ENCODE results near the gene EGF. TPM values are rescaled to one million over a fixed set of nuclear protein-coding genes. Genes with fewer than 3 reads are reported as not detected.

EGF gene
- total and polyA plus RNA-seq, 3 donors from 2014 or later, result 0.79 to 1.3 (median 0.87) TPM

- DNase-seq, result no peak
- intact Hi-C loops (cut with DNase I; ENCODE audit: low total_unique reads), result no loop called here
- H3K4me1 ChIP-seq, result no peaks in the 10 kb centered on the region
- no peaks in the 10 kb centered on the region for H3K36me3 ChIP-seq (ENCODE audit: low read depth, missing control alignments)
- no peak overlapping the region for H3K27ac ChIP-seq
- H3K27me3 ChIP-seq, result no peaks in the 10 kb centered on the region
- 61 to 66% methylated on average over 6 of the region's 6 CpGs for WGBS, 2 donors
- TF ChIP-seq CTCF (IDR thresholded peaks at IDR 0.05) (no peak), POLR2A (IDR thresholded peaks at IDR 0.05) (no peak)
- H3K4me3 ChIP-seq, result no peak overlapping the region
- no peaks in the 10 kb centered on the region for H3K9me3 ChIP-seq
These were observed 25.6 kb upstream of the EGF start for GRCh38 chr4:109887071-109887470.

GRCh38 chr4:109890076-109890475 lies 22.6 kb upstream of the EGF start:
- Histone ChIP-seq H3K4me3 (no peak overlapping the region), H3K27ac (no peak overlapping the region), H3K27me3 (no peaks in the 10 kb centered on the region), H3K9me3 (no peaks in the 10 kb centered on the region), H3K4me1 (no peaks in the 10 kb centered on the region), H3K36me3 (ENCODE audit: low read depth, missing control alignments) (no peaks in the 10 kb centered on the region)
- DNase-seq, result no peak
- intact Hi-C loops (cut with DNase I; ENCODE audit: low total_unique reads), result no loop called here
- TF ChIP-seq POLR2A (IDR thresholded peaks at IDR 0.05), result no peak
- TF ChIP-seq CTCF (IDR thresholded peaks at IDR 0.05), result no peak

- Histone ChIP-seq H3K4me3 (no peak overlapping the region), H3K4me1 (no peaks in the 10 kb centered on the region), H3K9me3 (no peaks in the 10 kb centered on the region), H3K36me3 (ENCODE audit: low read depth, missing control alignments) (no peaks in the 10 kb centered on the region), H3K27me3 (no peaks in the 10 kb centered on the region), H3K27ac (no peak overlapping the region)
- WGBS, 2 donors, result 92 to 97% methylated on average over 8 of the region's 8 CpGs
- intact Hi-C loops (cut with DNase I; ENCODE audit: low total_unique reads), result no loop called here
- TF ChIP-seq CTCF (IDR thresholded peaks at IDR 0.05) (no peak), POLR2A (IDR thresholded peaks at IDR 0.05) (no peak)
- DNase-seq, result no peak
These were observed 10.0 kb upstream of the EGF start for GRCh38 chr4:109902559-109903251.

GRCh38 chr4:109908731-109909130 lies 4.0 kb upstream of the EGF start:
- no peaks in the 10 kb centered on the region for H3K4me1 ChIP-seq
- 38 to 52% methylated on average over 1 of the region's 1 CpG for WGBS, 2 donors
- no peaks in the 10 kb centered on the region for H3K27me3 ChIP-seq
- intact Hi-C loops (cut with DNase I; ENCODE audit: low total_unique reads), result no loop called here
- DNase-seq, result no peak
- H3K4me3 ChIP-seq, result no peak overlapping the region
- H3K9me3 ChIP-seq, result no peaks in the 10 kb centered on the region
- H3K27ac ChIP-seq, result no peak overlapping the region
- no peak for TF ChIP-seq CTCF (IDR thresholded peaks at IDR 0.05)
- TF ChIP-seq POLR2A (IDR thresholded peaks at IDR 0.05), result no peak
- no peaks in the 10 kb centered on the region for H3K36me3 ChIP-seq (ENCODE audit: low read depth, missing control alignments)

GRCh38 chr4:109910256-109910655 lies 2.4 kb upstream of the EGF start:
- WGBS, 2 donors, result 77 to 87% methylated on average over 2 of the region's 2 CpGs
- no peak for DNase-seq
- no peak overlapping the region for H3K27ac ChIP-seq
- no peaks in the 10 kb centered on the region for H3K9me3 ChIP-seq
- no peak for TF ChIP-seq POLR2A (IDR thresholded peaks at IDR 0.05)
- TF ChIP-seq CTCF (IDR thresholded peaks at IDR 0.05), result no peak
- intact Hi-C loops (cut with DNase I; ENCODE audit: low total_unique reads), result no loop called here
- no peaks in the 10 kb centered on the region for H3K4me1 ChIP-seq
- no peak overlapping the region for H3K4me3 ChIP-seq
- no peaks in the 10 kb centered on the region for H3K36me3 ChIP-seq (ENCODE audit: low read depth, missing control alignments)
- H3K27me3 ChIP-seq, result no peaks in the 10 kb centered on the region

All from testis (tissue), 3 donors.